HEK293 (cell line): ENCODE measurements around the gene NRP1.

Source experiments
- CTCF ChIP-seq: fragments of 450-650 bp; formaldehyde crosslinking; IDR thresholded peaks from 2 replicates; pipeline ENCODE4 v1.5.1; 2016; ENCODE audit warnings: missing biosample characterization, missing genetic modification characterization
- YY1 ChIP-seq: fragments of 450-650 bp; formaldehyde crosslinking; IDR thresholded peaks from 2 replicates; pipeline ENCODE4 v1.5.1; 2018; ENCODE audit warnings: missing biosample characterization, missing genetic modification characterization
- ZBTB7A ChIP-seq: fragments of 450-650 bp; formaldehyde crosslinking; IDR thresholded peaks from 2 replicates; pipeline ENCODE4 v1.5.1; 2016; ENCODE audit warnings: low read depth, missing biosample characterization, missing genetic modification characterization
- ZBTB8A ChIP-seq: fragments of 450-650 bp; formaldehyde crosslinking; IDR thresholded peaks from 2 replicates; pipeline ENCODE4 v1.5.1; 2016; ENCODE audit warnings: missing biosample characterization, missing genetic modification characterization
- ZFP37 ChIP-seq: fragments of 450-650 bp; formaldehyde crosslinking; IDR thresholded peaks from 2 replicates; pipeline ENCODE4 v1.5.1; 2016; ENCODE audit warnings: missing biosample characterization, missing genetic modification characterization
- ZNF19 ChIP-seq: fragments of 450-650 bp; formaldehyde crosslinking; IDR thresholded peaks from 2 replicates; pipeline ENCODE4; 2016; ENCODE audit warnings: missing biosample characterization, missing genetic modification characterization, low read depth
- ZNF274 ChIP-seq, 2 experiments: fragments of 200-500 bp in 1 of 2; fragments of 450-650 bp in 1 of 2; sonication (Bioruptor generic) in 1 of 2; formaldehyde crosslinking in 1 of 2; IDR thresholded peaks; 2 replicates each; pipeline versions ENCODE4 v1.5.1 to v1.6.1; 2014 to 2016; ENCODE audit warnings: borderline replicate concordance in 1 of 2, inconsistent platforms in 1 of 2, low read length in 1 of 2, missing biosample characterization in 1 of 2, missing genetic modification characterization in 1 of 2
- ZNF302 ChIP-seq: fragments of 450-650 bp; formaldehyde crosslinking; IDR thresholded peaks from 2 replicates; pipeline ENCODE4 v1.5.1; 2016; ENCODE audit warnings: missing biosample characterization, missing genetic modification characterization, low read depth
- ZNF404 ChIP-seq: fragments of 450-650 bp; formaldehyde crosslinking; IDR thresholded peaks from 2 replicates; pipeline ENCODE4 v1.5.1; 2017; ENCODE audit warnings: missing biosample characterization, missing genetic modification characterization
- ZNF707 ChIP-seq: fragments of 450-650 bp; formaldehyde crosslinking; IDR thresholded peaks from 2 replicates; pipeline ENCODE4 v1.5.1; 2016; ENCODE audit warnings: missing biosample characterization, missing genetic modification characterization
- TF ChIP-seq, protein P1 (sequence below): fragments of 450-650 bp; formaldehyde crosslinking; IDR thresholded peaks from 2 replicates; pipeline ENCODE4 v1.5.1; 2016; ENCODE audit warnings: missing biosample characterization, missing genetic modification characterization
- TF ChIP-seq, protein P2 (sequence below): fragments of 450-650 bp; formaldehyde crosslinking; IDR thresholded peaks from 2 replicates; pipeline ENCODE4 v1.5.1; 2016; ENCODE audit warnings: missing biosample characterization, missing genetic modification characterization
- TF ChIP-seq, protein P3 (sequence below): fragments of 450-650 bp; formaldehyde crosslinking; IDR thresholded peaks from 2 replicates; pipeline ENCODE4 v1.5.1; 2017; ENCODE audit warnings: missing biosample characterization, missing genetic modification characterization

DNA sequence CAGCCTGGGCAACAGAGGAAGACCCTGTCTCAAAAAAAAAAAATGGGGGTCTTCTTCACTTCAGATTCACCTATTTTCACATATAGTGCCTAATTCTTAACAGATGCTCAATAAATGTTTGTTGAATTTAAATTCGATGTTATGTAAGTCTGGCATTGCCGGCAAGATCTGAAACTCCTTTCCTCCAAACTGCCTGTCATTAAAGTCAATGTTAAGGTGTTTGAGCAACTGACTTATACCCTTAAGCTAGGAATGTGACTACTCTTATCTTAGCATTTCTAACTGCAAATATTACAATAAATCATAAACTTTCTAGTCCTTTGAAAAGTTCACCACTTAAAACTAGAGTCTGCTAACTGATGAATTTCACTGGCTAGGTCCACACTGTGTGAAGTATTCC, 95.2 kb downstream of the NRP1 start:
- TF ChIP-seq, protein P1, sequence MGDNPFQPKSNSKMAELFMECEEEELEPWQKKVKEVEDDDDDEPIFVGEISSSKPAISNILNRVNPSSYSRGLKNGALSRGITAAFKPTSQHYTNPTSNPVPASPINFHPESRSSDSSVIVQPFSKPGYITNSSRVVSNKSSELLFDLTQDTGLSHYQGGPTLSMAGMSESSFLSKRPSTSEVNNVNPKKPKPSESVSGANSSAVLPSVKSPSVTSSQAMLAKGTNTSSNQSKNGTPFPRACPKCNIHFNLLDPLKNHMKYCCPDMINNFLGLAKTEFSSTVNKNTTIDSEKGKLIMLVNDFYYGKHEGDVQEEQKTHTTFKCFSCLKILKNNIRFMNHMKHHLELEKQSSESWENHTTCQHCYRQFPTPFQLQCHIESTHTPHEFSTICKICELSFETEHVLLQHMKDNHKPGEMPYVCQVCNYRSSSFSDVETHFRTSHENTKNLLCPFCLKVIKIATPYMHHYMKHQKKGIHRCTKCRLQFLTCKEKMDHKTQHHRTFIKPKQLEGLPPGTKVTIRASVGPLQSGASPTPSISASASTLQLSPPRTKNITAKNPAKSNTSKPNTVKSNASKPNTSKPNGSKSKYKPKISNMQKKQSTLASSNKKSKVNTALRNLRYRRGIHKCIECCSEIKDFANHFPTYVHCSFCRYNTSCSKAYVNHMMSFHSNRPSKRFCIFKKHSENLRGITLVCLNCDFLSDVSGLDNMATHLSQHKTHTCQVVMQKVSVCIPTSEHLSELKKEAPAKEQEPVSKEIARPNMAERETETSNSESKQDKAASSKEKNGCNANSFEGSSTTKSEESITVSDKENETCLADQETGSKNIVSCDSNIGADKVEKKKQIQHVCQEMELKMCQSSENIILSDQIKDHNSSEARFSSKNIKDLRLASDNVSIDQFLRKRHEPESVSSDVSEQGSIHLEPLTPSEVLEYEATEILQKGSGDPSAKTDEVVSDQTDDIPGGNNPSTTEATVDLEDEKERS = no peak
- TF ChIP-seq CTCF (tag by site-specific recombination) = no peak
- TF ChIP-seq ZBTB7A (tag by site-specific recombination) = no peak
- TF ChIP-seq ZFP37 = no peak
- TF ChIP-seq ZNF404 (tag by site-specific recombination) = no peak
- no peak for TF ChIP-seq ZNF302
- TF ChIP-seq ZNF19 = no peak
- TF ChIP-seq ZNF274 (IDR thresholded peaks at IDR 0.05; ENCODE audit: low read length) = no peak
- TF ChIP-seq ZNF274 (tag by site-specific recombination; IDR thresholded peaks at IDR 0.05; ENCODE audit: borderline replicate concordance) = no peak
- no peak for TF ChIP-seq ZBTB8A (tag by site-specific recombination)
- TF ChIP-seq, protein P2, sequence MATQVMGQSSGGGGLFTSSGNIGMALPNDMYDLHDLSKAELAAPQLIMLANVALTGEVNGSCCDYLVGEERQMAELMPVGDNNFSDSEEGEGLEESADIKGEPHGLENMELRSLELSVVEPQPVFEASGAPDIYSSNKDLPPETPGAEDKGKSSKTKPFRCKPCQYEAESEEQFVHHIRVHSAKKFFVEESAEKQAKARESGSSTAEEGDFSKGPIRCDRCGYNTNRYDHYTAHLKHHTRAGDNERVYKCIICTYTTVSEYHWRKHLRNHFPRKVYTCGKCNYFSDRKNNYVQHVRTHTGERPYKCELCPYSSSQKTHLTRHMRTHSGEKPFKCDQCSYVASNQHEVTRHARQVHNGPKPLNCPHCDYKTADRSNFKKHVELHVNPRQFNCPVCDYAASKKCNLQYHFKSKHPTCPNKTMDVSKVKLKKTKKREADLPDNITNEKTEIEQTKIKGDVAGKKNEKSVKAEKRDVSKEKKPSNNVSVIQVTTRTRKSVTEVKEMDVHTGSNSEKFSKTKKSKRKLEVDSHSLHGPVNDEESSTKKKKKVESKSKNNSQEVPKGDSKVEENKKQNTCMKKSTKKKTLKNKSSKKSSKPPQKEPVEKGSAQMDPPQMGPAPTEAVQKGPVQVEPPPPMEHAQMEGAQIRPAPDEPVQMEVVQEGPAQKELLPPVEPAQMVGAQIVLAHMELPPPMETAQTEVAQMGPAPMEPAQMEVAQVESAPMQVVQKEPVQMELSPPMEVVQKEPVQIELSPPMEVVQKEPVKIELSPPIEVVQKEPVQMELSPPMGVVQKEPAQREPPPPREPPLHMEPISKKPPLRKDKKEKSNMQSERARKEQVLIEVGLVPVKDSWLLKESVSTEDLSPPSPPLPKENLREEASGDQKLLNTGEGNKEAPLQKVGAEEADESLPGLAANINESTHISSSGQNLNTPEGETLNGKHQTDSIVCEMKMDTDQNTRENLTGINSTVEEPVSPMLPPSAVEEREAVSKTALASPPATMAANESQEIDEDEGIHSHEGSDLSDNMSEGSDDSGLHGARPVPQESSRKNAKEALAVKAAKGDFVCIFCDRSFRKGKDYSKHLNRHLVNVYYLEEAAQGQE (tag by site-specific recombination) = no peak
- TF ChIP-seq, protein P3, sequence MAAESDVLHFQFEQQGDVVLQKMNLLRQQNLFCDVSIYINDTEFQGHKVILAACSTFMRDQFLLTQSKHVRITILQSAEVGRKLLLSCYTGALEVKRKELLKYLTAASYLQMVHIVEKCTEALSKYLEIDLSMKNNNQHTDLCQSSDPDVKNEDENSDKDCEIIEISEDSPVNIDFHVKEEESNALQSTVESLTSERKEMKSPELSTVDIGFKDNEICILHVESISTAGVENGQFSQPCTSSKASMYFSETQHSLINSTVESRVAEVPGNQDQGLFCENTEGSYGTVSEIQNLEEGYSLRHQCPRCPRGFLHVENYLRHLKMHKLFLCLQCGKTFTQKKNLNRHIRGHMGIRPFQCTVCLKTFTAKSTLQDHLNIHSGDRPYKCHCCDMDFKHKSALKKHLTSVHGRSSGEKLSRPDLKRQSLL = no peak
- TF ChIP-seq ZNF707 = no peak
- no peak for TF ChIP-seq YY1
